GM21528 (cell line): ENCODE results near the gene MUSTN1.

Experiments used
- ATAC-seq: cut with Tn5 transposase; IDR thresholded peaks from one replicate; pipeline ENCODE4 v1.9.1; 2021; ENCODE audit warnings: mild to moderate bottlenecking, moderate library complexity; ENCODE audit not compliant: unreplicated experiment, low FRiP score

The MUSTN1 gene

DNA sequence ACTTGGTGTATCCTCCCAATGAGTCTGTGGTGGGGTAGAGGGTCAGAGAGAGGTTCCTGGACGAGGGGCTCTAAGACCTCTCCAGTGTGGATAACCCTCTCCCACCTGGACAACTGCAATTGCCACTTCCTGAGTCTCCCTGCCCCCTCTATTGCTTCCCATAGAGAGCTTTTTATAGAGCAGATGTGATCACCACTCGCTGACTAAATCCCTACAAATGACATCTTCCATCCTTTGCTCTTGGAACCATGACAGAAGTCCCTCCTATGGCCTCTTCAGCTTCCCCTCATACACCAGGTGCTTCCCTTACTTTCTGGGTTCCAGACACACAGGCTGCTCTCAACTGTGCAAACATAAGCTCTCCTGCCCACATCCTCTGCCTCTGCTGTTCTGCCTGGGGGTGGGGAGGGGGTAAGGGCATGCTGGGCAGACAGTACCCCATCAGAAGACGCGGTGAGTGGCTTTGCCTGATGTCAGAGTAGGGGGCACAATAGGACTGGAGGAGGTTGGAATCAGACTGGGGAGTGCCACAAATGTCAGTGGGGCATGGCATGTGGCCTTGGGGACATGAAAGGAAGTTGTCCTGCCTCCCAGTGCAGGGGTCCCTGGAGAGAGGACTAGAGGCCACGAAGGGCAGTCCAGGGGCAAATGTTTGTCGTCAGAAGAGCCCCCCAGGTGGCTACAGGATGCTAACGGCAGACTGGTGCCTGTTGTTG is 25.0 kb downstream of the MUSTN1 start:
- ATAC-seq, result no peak

DNA sequence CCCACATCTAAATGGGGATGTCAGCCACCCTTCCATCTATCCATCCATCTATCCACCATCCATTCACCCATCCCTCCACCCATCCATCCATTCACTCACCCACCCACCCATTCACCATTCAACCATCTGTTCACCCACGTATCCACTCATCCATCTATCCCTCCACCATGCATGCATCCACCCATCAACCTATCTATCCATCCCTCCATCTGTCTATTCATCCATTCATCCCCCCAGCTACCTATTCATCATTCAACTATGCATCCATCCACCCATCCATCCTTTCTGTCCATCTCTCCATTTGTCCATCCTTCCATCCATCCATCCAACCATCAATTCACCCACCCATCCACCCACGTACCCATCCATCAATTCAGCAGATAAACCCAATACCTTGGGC is 25.7 kb downstream of the MUSTN1 start:
- ATAC-seq, result no peak

DNA sequence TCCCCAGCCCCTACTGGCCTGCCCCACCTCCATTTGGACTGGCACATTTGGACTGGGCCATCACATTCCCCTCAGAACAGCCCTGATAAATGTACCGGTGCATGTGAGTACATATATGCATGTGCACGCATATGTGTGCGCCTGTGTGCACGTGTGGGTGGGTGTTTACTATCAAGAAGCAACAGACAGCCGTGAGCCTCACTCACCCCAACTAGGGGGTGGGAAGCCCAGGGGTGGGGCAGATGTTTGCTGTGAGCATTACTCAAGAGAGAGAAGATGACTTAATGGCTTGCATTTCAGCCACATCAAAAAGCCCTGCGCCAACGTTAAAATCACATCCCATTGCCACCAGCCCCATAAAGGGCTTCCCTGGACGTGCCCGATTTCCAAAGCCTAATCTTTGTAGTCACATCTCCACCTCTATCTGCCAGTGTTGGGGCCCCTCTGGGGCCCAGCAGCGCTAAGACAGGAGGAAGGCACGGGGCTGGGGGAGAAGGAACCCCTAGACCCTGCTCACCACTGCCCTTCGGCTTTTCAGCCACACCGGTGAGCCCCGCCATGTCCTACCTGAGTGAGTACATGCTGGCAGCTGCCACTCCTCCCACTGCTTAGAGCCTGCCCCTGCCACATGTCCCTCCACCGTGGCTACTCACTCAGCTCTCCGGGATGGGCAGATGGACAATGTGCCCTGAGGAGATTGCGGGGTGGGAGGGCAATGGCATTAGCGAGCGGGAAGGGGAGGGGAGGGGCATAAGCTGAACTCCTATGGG is 29.4 kb downstream of the MUSTN1 start:
- ATAC-seq, result no peak

DNA sequence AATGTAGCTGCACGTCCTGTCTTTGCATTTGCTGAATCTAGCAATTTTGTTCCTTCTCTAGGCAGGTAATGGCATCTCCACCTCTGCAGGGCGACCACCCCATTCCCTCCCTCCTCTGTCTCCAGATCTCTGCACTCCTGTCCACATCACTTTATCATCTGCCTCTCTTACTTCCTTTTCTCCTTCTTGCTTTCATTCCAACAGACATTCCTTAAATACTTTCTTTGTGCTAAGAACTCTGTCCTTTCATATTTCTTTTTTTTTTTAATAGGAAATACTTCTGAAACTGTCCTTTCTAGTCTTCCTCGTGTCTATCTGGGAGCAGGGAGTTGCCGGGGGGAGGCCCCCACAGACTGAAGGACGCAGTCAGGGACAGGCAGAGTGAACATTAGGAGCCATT is 33.0 kb downstream of the MUSTN1 start:
- no peak for ATAC-seq

DNA sequence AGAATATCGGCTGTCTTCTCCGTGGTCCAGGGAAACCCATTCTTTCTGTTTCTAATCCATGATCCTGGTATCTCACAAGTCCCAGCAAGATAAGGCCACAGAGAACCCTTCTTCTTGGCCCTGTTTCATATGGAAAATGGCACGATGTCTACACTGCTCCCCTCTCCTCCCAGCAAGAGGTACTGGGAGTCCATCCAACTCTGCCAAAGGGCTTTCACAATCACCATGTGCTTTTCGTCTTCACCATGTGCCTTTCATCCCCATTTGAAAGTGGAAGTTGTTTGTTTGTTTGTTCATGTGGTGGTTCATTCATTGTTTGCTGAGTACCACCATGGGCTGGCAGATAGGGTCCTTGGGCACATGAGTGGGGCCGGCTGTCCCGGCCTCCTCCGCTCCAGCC is 34.7 kb downstream of the MUSTN1 start:
- no peak for ATAC-seq

DNA sequence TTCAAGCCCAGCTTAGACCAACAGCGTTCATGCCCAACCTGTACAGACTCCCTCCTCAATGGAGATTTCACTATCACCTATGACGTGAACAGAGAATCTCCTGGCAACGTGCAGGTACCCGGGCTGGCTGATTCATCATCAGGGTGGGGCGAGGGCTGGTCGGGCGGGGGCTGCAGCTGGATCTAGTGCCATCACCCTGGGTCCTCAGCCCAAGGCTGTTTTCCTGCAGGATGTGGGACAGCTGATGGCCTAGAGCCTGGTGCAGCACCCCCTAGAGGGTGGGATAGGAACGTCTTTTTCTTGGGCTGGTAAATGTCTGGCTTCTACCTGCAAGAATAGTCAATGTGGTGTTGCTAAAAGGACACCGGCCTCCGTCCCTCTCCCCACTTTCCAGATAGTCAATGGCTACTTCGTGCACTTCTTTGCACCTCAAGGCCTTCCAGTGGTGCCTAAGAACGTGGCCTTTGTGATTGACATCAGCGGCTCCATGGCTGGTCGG is 35.8 kb downstream of the MUSTN1 start:
- no peak for ATAC-seq

DNA sequence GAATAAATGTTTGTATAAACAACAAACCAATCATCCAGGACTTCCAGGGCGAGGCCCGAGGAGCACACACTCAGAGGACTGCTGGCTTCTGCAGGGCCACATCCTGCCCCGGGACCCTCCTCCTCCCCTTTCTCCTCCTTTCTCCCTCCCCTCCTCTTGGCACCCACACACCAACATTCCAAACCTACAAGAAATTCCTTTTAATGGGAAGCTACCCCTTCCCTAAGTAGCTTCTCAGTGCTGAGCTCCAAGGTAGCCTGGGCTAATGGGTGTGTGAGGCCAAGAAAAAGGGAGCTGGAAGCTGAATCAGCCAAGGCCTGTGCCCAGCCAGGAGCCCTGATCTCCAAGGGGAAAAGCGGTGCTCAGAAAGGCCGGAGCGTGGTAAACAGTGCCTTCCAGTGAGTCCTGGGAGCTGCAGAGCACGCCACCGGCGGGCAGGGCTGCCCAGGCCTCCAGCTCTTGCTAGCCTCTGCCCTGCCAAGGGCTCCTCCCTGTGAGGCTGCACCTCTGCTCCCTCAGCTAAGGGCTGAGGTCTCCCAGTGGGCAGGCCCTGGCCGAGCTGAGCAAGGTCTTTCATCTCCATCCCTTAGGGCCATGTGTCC is 36.3 kb downstream of the MUSTN1 start:
- ATAC-seq, result no peak

DNA sequence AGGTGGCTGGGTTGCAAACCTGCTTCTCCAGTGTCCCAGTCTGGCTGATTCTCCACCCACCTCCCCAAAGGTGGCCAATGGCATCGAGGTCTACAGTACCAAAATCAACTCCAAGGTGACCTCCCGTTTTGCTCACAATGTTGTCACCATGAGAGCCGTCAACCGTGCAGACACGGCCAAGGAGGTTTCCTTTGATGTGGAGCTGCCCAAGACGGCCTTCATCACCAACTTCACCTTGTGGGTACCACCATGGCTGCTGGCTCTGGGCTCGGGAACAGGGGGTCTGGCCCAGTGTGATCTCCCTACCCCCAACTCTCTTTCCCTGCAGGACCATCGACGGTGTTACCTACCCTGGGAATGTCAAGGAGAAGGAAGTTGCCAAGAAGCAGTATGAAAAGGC is 38.4 kb downstream of the MUSTN1 start:
- no peak for ATAC-seq

DNA sequence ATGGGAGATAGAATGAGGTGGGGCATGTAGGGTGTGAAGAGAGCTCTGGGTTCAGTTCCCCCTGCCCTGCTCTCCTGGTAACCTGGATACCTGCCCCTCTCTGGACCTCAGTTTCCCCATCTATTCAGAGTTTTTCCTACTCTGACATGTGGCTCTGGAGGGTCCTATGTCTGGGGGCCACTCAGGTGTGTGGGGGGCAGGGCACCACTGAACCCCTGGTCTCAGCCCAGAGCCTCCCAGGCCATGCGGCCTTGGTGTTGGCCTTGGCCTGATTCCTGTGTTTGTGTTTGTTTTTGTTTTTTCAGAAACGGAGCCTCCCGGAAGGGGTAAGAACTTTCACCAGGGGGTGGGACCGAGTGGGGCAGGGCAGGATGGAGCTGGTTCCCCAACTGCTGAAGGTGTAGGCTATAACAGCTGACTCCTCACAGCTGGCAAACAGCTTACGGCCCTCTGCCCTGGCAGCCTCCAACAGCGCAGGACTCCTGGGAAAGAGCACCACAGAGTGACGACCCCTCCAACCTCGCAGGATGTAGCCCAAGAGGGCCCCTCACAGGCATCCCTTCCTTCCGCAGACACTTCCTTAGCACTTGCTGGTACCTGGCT is 39.4 kb downstream of the MUSTN1 start:
- no peak for ATAC-seq

DNA sequence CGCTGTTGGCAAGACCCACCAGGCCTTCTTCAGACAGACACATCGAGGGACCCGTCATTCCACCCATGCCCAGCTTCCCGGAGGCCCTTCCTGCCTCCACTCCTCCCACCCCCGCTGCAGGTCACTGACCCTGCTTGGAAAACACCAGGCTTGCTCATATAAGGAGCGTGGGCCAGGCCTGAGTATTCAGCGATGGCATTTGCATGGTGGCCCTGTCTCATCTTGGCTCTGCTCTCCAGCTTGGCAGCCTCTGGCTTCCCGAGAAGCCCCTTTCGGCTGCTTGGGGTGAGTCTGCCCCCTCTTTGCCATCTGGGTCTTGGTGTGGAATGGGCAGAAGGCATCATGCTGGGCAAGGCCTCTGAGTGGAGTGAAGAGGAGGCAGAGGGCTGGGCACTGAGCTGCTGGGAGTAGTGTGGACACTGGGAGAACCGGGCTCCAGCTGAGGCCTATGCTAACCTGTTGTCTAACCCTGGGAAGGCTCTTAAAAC is 40.2 kb downstream of the MUSTN1 start, which contains the start of gene ITIH3:
Gene ITIH3, plus strand, starts transcription at position 185 of the 488 bp plus-strand sequence. Its CDS starts 8 bp downstream, at position 193.
- ATAC-seq, result no peak

DNA sequence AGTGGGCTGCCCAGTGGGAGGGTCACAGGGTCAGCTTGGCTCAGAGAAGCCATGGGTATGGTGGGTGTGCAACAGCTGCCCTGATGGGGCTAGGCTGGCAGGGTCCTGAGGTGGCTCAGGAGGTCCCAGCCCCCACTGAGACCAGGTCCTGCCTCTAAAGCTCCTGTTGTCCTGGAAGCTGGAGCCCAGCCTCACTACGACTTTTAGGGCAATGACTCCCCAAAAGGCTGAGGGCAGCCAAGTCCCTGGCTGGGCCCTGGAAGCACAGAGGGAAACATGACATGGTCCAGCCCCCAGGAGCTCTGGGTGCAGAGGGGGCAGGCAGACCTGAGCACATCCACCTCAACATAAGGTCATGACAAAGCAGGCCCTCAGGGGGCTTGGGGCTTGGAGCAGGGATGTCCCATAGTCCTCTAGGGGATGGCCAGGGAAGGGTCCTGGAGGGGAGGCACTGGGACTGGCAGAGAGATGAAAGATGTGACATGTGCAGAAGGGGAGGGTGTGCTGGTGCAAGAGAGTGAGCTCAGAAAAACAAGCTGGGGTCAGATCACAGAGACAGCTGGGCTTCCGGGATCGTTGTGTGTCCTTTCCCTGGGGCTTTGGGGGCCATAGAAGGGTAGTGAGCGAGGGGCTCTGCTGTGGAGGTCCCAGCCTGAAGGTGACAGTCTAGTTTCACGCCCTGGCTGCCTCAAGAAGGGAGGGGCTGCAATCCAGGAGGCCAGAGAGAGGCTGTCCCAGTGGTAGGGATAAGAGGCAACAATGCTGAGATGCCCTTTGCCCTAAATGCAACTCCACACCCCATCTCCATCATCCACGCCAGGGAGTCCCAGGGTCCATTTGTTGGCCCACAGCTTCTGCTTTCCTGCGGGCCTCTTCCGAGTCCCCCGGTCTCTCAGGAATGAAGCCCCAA is 40.9 kb downstream of the MUSTN1 start:
- no peak for ATAC-seq

DNA sequence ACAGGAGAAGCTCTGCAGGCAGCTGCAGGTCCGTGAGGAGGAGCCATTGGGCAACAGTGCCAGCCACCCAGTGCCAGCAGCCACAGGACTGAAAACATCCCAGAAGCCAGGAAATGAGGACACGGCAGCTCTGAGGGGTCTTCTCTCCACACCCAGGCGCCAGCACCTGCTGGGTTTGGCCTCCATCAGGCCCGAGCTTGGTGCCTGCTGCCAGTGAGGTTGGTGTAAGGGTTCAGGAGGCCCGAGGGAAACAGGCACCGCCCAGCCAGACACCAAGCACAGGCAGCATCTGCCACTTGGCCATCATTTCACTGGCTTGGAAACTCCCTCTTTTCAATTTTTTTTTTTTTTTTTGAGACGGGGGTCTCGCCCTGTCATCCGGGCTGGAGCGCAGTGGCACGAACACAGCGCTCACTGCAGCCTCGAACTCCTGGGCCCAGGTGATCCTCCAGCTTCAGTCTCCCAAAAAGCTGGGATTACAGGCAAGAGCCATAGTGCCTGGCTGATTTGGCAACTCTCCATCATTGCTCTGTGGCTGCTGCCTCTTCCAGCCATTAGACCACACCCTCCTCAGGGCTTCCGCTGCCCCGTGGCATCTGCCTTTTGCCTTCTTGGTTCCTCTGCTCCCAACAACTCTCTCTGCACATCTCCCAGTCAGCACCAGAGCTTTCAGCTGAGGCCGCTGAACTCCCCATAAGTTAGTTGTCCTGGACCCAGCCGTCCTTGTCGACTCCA is 41.7 kb downstream of the MUSTN1 start:
- ATAC-seq, result no peak

DNA sequence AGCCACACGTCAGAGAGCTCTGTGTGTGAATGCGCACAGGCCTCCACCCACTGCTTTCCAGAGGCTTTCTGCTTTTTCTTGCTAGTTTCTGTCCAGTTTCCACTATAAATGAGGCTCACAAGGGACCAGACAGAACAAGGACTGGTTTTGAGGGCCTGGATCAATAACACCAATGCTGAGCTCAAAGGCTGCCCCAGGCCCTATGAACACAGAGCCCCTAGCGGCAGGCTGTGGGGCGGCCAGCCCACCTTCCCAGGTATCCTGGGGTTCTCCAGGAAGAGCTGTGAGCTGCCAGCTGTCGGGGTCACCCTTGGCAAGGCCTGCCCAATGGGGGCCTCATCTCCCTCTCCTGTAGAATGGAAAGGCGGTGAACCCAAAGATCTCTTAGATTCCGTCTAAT is 42.4 kb downstream of the MUSTN1 start:
- no peak for ATAC-seq

DNA sequence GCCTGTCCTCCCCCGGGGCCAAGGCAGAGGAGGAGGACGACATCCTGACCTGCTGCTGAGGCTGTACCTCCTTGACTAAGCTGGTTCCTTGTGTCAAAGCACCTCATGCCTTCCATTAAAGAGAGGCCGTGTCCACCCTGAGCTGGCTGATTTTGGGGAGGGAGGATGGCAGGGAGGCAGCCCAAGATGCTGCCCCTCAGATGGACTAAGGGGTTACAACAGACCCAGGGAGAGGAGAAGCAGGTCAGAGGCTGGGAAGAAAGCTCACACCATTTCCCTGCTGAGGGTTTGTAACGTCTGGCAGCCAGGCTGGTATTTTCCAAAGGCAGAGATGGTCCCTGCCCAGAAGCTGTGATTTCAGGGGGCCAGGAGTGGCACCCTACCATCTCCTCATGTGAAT is 42.9 kb downstream of the MUSTN1 start:
- no peak for ATAC-seq

DNA sequence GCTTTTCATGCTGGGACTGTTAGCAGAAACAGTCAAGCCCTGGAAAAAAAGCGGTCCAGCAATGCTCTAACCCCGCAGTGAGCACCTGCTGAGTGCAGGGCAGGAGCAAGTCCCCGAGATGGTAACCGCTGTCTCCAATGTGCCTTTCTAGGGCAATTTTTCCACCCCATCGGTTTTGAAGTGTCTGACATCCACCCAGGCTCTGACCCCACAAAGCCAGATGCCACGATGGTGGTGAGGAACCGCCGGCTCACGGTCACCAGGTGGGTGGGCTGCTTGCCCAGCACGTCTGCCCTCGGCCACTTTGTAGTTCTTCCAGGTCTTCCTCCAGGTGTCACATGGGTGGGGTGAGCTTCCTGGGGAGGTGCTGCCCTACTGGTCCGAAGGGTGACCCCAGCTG is 43.5 kb downstream of the MUSTN1 start:
- no peak for ATAC-seq

DNA sequence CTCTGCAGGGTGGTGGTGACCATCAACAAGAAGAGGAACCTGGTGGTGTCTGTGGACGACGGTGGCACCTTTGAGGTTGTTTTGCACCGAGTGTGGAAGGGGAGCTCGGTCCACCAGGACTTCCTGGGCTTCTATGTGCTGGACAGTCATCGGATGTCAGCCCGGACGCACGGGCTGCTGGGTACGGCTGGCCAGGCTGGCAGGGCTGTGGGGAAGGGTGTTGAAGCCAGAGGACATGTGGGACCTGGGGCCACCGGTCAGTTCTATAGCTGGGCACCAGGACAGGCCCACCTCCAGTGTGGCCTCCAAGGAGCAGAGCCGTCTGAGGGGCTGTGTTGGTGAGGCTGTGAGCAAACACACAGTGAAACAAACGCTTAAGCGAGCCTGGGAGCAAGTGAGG is 44.1 kb downstream of the MUSTN1 start:
- ATAC-seq, result no peak

DNA sequence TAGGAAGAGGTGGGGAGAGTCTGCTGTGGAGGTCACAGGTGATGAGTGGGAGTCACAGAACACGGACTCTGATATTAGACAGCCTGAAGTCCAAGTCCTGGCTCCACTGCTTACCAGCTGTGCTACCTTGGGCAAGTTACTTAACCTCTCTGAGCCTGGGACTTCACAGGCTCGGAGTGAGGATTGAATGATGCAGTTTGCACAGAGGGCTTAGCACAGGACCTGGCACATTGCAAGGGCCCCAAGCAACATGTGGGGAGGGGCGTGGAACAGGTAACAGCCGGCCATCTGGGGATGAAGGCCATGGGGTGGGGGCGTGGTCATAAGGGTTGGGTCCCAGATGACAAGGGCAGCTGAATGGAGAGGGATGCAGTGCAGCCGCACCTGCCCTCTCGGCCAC is 44.5 kb downstream of the MUSTN1 start:
- no peak for ATAC-seq

DNA sequence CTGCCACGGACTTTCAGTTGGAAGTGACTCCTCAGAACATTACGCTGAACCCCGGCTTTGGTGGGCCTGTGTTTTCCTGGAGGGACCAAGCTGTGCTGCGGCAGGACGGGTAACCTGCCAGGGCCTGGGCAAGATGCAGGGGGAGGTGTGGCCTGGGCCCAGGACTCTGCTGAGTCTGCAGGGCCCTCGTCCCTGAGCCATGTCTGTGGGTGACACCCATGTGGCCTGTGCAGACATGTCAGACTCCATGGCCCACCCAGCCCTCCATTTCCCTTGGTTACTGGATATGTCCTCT is 45.1 kb downstream of the MUSTN1 start:
- no peak for ATAC-seq
